Epidermal melanocyte (primary cell): ENCODE data around the gene PNLIPRP2.

Source experiments
- DNase-seq: peaks from one replicate; pipeline ENCODE4 v3.0.0; 2011; ENCODE audit warnings: low spot score; ENCODE audit not compliant: insufficient read length

The PNLIPRP2 gene

DNA sequence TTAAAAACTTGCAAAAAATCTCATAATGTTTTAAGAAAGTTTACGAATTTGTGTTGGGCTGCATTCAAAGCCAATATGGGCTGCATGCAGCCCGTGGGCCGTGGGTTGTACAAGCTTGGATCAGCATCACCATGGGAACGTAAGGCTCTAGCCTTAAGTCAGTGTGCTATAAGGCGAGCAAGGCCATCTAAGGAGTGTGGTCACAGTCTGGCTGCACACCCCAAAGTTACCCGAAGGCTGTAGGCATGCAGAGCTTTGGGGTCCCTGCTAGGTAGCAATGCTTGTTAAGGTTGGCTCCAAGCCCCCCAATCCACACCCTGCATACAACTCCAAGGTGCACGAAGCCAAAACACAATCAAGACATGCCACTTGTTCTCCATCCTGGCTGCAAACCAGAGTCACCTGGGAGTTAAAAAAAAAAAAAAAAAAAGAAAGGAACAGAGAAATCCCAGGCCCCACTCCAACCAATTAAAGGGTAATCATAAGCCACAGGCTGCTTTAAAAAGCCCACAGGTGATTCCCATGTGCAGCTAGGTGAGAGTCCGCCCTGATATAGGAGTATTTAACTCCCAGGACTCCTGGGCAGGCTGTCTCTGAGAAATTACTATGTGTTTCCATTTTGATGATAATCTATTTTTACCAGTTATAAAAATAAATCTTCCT, 8.5 kb upstream of the PNLIPRP2 start:
- no peak for DNase-seq

DNA sequence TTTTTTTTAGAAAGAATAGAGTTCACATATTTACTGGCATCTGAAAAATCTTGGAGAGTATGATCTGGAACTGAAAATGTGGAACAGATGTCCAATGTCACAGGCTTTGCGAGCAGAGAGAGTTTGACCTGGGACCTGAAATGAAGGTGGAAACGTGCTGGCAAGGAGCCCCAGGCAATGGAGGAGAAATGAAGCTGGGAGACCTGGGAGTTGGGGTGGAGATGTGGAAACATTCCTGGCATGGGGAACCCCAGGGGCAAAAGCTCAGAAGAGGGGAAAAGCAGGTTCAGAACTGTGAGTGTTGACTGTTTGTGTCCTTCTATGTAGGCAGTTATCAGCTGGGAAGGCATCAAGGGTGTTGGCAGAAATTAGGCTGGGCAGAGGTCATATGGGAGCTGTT, 7.3 kb upstream of the PNLIPRP2 start:
- DNase-seq, result no peak

DNA sequence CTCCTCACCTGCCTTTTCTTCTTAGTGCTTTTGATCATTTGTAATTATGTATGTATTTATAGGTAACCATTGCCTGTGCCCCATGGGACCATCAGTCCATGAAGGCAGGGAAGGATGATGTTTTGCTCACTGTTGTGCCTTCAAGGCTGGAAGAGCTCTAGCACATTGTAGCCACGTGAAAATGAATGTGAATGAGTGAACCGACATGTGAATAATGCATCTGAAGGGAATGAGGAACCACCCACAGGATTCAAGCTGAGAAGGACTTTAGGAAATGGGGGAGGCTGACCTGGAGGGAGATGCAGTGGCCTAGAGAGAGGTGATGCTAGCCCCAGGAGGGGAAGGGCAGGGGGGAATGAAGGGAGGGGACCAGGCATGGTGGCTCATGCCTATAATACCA, 6.0 kb upstream of the PNLIPRP2 start:
- DNase-seq, result no peak

DNA sequence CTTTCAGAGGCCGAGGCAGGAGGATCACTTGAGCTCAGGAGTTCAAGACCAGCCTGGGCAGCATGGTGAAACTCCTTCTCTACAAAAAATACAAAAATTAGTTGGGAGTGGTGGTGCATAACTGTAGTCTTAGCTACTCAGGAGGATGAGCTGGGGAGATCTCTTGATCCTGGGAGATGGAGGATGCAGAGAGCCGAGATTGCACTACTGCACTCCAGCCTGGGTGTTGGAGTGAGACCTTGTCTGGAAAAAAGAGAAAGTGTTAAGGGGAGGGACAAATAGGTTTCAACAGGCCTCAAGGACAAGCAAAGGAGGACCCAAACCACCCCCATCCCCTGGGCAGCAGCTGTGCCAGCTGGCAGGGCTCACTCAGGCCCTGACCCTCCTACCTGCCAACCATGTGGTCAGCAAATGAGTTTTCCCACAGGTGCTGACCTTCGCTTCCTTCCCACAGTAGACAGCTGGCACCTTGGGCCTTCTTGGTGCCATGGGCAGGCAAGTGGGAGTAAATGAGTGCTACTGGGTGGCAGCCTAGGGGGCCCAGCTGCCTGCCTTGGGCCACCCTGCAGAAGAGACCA, 5.5 kb upstream of the PNLIPRP2 start:
- DNase-seq, result no peak

DNA sequence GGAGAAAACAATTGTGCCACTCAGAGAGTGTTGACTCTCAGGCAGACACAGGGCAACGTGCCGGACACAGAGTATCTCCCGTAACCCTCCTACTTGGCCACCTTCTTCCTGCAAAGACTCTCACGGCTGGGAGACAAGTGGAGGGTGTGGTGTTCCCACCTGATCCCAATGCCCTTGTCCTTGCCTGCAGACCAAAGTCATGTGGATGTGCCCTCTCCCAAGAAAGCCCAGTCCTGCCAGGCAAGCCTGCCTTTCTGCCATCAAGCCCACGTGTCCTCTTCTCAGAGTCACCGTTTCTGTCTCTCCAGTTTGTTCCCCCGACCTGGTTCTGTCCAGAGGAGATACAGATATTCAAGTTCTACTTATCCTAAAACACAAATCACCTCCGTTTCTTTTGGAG, 723 bp downstream of the PNLIPRP2 start:
- no peak for DNase-seq

DNA sequence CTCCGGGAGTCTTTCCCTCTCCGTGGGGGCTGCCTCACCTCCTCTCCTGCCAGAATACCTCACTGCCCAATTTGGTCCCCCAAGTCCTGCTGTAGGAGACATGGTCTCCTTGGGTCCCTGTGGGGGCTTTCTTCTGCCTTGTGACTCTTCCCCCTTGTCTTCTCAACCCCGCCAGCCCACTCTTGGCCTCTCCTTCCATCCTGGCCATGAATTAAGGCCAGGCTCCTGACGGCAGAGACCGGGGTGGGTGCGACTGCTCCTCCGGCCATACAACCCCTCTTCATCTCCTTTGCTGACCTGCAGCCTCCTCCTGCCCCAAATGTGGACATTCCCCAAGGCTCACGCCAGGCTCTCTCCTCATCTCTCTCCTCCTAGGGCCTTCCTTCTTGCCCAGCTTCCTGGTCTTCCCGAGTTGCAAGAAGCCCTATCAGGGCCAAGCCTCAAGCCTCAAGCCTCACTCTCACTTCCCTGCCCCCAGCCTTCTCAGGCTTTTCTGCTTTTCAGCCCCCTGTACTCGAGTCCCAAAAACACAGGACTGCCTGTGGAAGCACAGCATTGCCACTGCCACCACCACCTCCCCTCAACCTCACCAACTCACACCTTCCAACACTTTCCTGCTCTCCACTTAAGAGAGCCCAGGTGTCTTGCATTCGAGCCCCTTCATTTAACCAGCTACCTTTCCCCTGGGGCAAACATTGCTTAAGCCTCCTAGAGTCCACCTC, 1.3 kb downstream of the PNLIPRP2 start:
- DNase-seq, result no peak

DNA sequence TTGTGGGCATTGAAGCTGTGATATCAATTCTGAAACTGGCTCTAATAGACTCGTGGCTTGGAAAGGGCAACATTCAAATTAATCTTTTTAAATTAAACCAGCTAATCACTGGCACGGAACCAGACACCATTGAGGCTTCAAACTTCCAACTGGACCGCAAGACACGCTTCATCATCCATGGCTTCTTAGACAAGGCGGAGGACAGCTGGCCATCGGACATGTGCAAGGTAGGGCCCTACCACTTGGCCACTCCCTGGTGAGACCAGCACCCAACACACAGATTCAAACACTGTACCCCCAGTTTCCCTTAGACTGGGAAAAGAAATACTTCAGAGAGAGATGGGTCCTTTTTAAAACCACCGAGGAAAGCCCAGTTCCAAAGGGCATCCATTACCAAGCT, 5.1 kb downstream of the PNLIPRP2 start:
- no peak for DNase-seq

DNA sequence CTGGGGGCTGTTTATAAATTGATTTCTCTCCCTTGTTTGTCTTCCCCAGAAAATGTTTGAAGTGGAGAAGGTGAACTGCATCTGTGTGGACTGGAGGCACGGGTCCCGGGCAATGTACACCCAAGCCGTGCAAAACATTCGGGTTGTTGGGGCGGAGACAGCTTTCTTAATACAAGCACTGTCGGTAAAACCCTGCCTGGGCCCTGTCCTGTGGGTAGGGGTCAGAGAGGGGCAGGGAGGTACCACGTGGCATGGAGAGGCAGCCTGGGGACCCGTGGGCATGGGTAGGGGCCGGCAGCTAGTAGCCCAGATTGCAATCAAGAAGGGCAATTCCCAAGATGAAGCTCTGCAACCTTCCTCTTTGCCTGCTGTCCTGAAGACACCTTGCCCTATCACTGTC, 6.1 kb downstream of the PNLIPRP2 start:
- no peak for DNase-seq

DNA sequence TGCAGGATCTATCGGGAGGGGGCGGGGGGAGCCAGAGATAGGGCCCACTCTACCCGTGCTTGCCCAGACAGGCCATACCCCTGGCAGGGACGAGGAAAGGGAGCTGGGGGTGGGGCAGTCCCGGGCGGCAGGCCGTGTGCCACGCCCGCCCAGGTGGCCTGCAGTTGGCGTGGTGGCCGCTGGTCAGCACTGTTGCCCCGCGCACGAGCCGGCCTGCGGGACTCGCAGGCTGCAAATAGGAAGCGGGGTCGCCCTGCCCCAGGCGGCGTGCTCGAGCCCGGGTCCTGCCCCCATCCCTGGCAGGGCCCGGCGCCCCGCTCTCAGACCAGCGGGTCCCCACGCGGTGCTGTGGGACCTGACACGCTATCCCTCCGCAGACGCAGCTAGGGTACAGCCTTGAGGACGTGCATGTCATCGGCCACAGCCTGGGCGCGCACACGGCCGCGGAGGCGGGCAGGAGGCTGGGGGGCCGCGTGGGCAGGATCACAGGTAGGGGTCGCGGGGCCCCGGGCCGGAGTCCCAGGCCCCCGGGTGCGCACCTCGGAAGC, 6.7 kb downstream of the PNLIPRP2 start:
- no peak for DNase-seq

DNA sequence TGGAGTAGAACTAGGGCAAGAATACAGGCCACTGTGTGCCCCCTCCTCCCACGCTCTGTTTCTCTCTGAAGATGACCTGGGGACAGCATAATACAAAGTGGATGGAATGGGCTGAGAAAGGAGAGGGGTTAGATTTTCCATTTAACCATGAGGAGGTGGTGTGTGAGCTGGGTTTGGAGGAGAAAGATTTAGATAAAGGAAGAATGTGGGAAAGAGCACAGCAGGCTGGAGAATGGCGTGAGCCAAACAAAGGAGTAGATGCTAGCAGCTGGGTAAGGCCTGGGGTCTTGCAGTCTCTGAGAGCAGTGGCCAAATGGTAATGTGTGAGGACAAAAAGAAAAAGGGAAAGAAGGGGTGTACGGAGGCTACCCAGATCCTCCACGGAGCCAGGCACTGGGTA, 8.6 kb downstream of the PNLIPRP2 start:
- DNase-seq, result no peak

DNA sequence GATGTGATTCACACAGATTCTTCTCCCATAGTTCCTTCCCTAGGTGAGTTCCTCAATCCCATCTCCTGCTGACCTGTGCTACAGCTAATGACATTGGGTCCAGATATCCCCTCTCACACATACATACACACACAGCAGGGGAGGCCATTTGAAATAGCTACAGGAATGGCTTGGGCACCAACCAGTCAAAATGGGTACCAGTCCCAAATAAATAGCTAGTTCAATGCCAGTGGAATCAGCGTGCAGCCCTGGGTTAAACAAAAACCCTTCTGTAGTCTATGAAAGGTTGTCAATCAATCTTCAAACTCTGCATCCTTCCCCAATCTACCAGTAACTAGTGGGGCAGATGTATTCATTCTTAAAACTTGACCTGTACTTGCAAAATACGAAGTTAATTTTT, 9.3 kb downstream of the PNLIPRP2 start:
- DNase-seq, result no peak

DNA sequence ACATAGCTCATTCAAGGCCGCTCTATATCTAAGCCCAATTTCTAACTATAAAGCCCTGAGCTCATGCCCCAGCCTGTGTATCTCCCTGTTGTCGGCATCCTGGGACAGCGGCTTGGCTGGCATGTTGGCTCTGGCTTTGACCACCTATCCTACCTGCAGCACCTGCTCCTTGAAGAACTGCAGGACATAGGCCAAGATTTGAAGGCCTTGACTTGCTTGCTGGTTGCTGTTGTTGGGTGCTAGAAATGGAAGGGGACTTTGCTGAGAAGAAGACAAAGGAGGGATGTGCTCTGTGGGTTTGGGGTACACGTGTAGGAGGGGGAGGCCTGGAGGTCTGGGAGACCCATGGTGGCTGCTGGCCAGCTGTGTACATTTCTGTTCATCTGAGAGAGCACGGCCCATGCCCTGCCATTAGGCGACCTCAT, 11.1 kb downstream of the PNLIPRP2 start:
- no peak for DNase-seq

DNA sequence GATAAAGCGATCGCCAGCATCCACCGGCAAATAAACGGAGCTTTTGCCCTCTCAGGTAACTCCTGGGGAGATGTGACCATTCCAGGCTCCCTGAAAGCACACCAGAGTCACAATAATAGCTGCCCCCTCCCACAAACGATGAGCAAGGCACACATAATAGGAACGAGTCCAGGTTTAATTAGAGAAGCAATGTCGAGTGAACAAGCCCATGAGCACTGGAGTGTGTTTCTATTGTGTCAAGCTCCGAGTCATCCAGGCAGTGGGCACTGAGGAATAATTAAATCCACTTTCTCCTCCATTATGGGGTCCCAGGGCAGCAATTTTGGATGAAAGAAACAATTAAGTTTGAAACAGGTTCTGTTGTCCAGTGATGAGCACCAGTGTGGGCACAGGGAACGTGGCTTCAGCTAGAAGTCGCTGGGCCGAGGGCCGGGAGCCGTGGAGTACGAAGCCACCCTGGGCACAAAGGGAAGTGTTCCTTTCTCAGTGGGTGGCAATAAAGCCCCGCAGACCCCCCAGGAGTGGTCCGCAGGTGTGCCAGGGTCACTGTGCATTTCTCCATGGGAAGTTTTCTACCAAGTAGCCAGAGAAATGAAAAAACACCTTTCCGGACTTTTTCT, 12.0 kb downstream of the PNLIPRP2 start:
- DNase-seq, result no peak

DNA sequence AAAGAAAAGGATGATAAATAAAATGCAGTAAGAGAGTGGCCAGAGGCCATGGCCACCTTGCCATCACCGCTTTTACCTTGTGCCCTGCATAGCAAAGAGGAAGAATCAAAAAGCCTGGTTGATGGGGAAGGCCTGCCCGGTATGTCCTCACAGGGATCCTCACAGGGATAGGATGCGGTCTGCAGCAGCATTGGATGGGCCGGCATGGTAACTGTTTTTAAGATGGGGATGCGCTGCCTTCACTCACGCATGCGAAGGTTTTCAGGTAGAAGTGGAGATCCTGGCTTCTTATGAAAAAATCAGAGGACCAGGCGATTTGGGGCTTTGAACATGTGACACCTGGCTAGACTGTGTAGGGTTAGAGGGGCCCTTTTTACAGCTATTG, 12.5 kb downstream of the PNLIPRP2 start:
- no peak for DNase-seq

DNA sequence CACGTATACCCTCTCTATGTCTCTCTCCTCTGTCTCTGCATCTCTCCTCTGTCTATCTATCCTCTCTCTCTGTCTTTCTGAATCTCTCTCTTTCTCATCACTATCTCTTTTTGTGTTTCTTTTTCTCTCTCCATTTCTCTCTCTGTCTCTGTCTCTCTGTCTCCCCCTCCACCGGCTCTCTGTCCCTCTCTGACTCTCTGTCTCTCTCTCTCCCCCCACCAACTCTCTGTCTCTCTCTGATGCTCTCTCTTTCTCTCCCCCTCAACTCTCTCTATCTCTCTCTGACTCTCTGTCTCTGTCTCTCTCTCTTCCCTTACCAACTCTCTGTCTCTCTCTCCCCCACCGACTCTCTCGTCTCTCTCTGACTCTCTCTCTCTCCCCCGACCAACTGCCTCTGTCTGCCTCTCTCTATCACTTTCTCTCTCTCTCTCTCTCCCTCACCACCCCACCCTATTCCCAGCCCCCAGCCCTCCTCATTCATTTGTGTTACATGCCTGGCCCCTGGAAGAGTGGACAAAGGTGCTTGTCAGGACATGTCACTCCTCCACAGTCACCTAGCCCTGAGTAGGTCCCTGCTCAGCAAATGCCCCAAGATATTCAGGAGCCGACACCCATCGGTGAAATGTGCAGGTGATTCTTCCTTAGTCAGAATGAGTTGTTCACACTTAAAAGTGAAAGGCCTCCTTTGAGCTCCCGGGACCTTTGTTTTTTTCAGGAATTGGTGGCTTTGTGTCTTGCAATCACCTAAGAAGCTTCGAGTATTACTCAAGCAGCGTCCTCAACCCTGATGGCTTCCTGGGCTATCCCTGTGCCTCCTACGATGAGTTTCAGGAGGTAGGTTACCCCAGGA, 13.6 kb downstream of the PNLIPRP2 start:
- no peak for DNase-seq

DNA sequence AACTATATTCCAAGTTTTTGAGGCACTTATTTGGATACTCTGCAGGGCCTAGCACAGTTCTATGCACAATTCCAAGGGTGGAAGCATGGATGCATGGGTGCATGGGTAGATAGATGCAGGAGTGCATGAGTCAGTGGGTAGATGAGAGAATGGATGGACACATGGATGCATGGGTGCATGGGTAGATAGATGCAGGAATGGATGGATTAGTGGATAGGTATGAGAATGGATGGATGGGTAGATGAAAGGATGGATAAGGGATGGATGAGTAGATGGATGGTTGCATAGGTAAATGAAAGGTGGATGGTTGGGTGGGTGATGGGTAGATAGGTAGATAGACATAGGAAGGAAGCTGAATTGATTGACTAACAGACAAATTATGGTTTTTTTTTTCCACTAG, 15.6 kb downstream of the PNLIPRP2 start:
- no peak for DNase-seq

DNA sequence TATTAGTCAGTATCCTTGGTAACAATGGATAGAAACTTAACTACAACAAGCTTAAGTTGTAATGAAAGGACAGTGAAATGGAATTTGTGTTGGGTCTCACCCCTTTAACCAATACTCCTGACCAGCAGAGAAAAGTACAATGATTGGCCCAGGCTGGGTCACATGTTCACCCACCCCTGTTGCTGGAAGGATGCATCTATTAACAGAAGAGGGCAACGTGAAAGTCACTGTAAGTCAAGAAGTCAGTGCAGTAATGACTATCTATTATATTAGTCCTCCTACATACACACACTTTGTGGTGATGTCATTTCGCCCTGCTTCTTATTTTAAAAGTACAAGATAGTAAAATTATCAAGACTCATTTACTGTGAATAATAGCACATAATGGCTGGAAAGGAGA, 16.2 kb downstream of the PNLIPRP2 start:
- no peak for DNase-seq

DNA sequence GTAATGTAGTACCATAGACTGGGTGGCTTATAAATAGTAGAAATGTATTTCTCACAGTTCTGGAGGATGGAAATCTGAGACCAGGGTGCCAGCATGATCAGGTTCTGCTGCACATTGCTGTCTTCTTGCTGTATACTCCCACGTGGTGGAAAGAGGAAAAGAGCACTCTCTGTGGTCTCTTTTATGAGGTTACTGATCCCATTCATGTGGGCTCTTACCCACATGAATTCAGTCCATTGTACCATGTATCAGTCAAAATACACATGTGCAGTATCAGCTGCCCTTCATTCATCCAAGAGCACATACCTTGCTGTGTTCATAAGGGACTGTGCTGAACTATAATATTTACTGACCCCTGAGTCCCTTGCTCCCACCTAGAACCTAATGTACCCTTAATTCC, 17.1 kb downstream of the PNLIPRP2 start:
- no peak for DNase-seq

DNA sequence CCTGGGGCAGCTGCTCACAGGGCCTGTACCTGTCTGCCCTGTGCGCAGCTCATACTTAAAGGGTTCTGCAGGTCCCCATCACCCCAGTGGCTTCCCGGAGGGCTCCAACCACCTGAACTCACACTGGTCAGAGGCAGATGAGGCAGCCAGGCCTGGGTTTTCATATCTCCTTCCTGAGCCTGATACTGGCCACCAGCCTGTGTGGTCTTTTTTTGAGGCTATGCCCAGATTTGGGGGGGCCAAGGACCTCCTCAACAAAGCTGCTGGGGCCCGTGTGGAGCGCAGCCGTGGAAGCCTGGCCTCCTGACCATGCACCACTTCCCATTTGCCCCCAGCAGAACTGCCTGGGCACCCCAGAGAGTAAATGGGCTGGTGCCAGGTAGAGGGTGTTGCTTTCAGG, 25.7 kb downstream of the PNLIPRP2 start:
- no peak for DNase-seq

DNA sequence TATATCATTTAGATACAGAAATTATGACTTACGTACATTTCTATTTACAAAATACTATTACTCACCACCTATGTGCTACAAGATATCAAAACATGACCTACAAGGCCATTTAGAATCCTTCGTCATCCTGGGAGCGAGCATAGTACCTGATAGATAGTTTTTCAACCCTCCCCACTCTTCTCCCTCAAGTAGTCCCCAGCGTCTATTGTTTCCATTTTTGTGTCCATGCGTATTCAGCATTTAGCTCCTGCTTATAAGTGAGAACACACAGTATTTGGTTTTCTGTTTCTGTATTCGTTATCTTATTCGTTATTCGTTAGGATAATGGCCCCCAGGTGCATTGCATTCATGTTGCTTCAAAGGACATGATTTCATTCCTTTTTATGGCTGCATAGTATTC, 28.1 kb downstream of the PNLIPRP2 start:
- no peak for DNase-seq

DNA sequence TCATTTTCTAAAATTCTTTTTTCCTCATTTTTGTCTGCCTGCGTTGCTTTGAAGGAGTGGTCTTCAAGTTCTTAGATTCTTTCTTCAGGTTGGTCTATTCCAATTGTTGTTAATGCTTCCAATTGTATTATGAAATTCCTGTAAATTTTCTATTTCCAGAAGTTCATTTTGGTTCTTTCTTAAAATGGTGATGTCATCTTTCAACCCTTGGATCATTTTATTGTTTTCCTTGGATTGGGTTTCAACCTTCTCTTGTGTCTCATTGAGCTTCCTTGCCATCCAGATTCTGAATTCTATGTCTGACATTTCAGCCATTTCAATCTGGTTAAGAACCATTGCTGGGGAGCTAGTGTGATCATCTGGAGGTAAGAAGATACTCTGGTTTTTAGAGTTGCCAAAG, 33.1 kb downstream of the PNLIPRP2 start:
- no peak for DNase-seq
